Measurements from ENCODE around the gene RGS7. TPM values are rescaled to one million over a fixed set of nuclear protein-coding genes. Genes with fewer than 3 reads are reported as not detected.

The RGS7 gene
- total RNA-seq, 6 experiments from 2014 or later, result not detected

DNA sequence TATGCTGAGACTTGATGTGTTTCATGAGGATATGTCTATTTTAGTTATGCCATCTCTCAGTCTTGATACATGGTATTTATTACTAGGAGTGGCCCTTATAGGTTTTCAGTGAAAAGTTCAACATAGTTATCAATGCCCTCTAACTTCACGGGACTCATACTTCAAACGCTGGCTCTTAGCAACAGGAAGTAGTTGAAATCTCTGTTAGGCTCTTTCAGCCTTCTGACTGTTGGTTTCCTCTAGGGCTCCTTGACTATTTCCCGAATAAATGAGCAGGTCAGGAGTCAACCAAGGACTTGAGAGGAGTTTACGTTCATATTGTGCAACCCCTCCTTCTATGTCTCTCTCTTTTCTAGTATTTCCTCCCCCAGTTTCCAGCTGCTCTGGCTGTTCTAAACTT, 141.8 kb downstream of the RGS7 start:
- TF ChIP-seq, protein P1, sequence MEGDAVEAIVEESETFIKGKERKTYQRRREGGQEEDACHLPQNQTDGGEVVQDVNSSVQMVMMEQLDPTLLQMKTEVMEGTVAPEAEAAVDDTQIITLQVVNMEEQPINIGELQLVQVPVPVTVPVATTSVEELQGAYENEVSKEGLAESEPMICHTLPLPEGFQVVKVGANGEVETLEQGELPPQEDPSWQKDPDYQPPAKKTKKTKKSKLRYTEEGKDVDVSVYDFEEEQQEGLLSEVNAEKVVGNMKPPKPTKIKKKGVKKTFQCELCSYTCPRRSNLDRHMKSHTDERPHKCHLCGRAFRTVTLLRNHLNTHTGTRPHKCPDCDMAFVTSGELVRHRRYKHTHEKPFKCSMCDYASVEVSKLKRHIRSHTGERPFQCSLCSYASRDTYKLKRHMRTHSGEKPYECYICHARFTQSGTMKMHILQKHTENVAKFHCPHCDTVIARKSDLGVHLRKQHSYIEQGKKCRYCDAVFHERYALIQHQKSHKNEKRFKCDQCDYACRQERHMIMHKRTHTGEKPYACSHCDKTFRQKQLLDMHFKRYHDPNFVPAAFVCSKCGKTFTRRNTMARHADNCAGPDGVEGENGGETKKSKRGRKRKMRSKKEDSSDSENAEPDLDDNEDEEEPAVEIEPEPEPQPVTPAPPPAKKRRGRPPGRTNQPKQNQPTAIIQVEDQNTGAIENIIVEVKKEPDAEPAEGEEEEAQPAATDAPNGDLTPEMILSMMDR (IDR thresholded peaks at IDR 0.05), result no peak
- no peak for TF ChIP-seq POLR2A (IDR thresholded peaks at IDR 0.05)
- H3K9me3 ChIP-seq, result no peaks in the 10 kb centered on the region
- no peaks in the 10 kb centered on the region for H3K4me1 ChIP-seq
- no peak overlapping the region for H3K27ac ChIP-seq
- 28% methylated on average over 4 of the region's 4 CpGs for WGBS (ENCODE audit: insufficient coverage, low coverage, low lambda C conversion rate, missing lambda C conversion rate)
- no peak overlapping the region for H3K4me3 ChIP-seq
- intact Hi-C loops (cut with DNase I), result no loop called here
- H3K27me3 ChIP-seq, result no peaks in the 10 kb centered on the region
- no peak for DNase-seq
- ATAC-seq, result no peak
- no peaks in the 10 kb centered on the region for H3K36me3 ChIP-seq

DNA sequence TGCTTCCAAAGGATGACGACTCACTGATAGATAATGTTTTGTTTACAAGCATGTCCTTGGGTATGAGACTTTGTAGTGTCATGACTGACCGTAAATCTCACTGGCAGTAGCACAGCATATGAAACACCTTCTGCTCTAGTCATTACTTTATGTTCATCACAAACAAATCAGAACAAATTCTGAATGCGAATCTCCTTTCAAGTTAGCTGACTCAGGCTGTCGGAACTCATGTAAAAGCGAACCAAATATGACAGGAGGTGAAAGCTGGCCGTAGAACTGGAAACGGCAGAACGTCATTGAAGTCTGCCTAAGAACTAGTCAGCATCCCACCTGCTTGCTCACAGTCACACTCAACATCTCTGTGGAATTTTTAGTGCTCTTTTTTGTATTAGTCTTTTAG, 143.9 kb downstream of the RGS7 start:
- Histone ChIP-seq H3K9me3 (no peaks in the 10 kb centered on the region), H3K4me3 (no peak overlapping the region), H3K27me3 (no peaks in the 10 kb centered on the region), H3K36me3 (no peaks in the 10 kb centered on the region), H3K4me1 (no peaks in the 10 kb centered on the region), H3K27ac (no peak overlapping the region)
- intact Hi-C loops (cut with DNase I), result no loop called here
- DNase-seq (no peak), ATAC-seq (no peak)
- TF ChIP-seq POLR2A (IDR thresholded peaks at IDR 0.05), result no peak
- TF ChIP-seq, protein P1 (IDR thresholded peaks at IDR 0.05), result no peak
- 20% methylated on average over 3 of the region's 8 CpGs for WGBS (ENCODE audit: insufficient coverage, low coverage, low lambda C conversion rate, missing lambda C conversion rate)

DNA sequence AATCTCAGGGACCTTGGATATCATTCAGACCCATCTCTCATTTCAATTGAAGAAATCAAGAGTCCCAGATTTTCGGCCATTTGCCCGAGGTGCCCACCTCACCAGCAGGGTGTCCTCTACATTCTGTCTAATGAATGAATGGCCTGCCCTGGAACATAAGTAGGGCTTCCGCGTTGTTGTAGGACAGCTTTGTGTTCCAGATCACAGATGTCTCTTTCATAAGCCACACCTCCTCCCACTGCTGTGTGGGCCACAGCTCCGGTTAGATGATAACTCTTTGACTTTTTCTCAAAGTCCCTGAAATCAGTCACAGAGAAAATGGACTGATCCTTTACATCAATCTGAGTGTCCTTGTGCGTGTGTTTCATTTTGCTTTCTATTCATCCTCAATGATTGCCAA, 144.4 kb downstream of the RGS7 start:
- intact Hi-C loops (cut with DNase I), result no loop called here
- no peaks in the 10 kb centered on the region for H3K27me3 ChIP-seq
- ATAC-seq (no peak), DNase-seq (no peak)
- no peaks in the 10 kb centered on the region for H3K4me1 ChIP-seq
- H3K27ac ChIP-seq, result no peak overlapping the region
- no peak for TF ChIP-seq POLR2A (IDR thresholded peaks at IDR 0.05)
- TF ChIP-seq, protein P1 (IDR thresholded peaks at IDR 0.05), result no peak
- no peaks in the 10 kb centered on the region for H3K9me3 ChIP-seq
- WGBS (ENCODE audit: insufficient coverage, low coverage, low lambda C conversion rate, missing lambda C conversion rate), result 72% methylated on average over 5 of the region's 6 CpGs
- H3K4me3 ChIP-seq, result no peak overlapping the region
- no peaks in the 10 kb centered on the region for H3K36me3 ChIP-seq

DNA sequence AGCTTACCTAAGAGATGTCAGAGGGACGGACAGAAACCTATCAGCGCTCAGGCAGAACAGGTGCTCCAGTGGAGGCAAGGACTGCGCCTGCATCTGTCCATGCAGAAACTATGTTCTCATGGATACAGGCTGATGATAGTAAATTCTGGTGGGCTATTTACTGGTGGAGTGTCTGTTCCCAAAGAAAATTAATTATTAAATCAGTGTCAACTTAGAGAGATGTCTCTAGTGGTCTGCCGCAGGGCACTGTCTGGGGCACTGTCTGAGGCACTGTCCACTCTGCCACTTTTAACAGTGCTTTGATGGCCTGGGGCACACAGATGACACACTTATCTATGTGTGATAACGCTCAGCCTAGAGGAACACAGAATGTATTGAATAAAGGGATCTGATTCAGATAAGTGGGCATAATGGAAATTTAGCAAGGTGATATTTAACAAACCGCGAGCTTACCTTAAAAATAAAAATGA, 148.1 kb downstream of the RGS7 start:
- H3K27ac ChIP-seq, result no peak overlapping the region
- TF ChIP-seq, protein P1 (IDR thresholded peaks at IDR 0.05), result no peak
- TF ChIP-seq POLR2A (IDR thresholded peaks at IDR 0.05), result no peak
- DNase-seq (no peak), ATAC-seq (no peak)
- no peak overlapping the region for H3K4me3 ChIP-seq
- intact Hi-C loops (cut with DNase I), result no loop called here
- no peaks in the 10 kb centered on the region for H3K9me3 ChIP-seq
- no peaks in the 10 kb centered on the region for H3K4me1 ChIP-seq
- H3K27me3 ChIP-seq, result no peaks in the 10 kb centered on the region
- 80% methylated on average over 7 of the region's 7 CpGs for WGBS (ENCODE audit: insufficient coverage, low coverage, low lambda C conversion rate, missing lambda C conversion rate)
- H3K36me3 ChIP-seq, result no peaks in the 10 kb centered on the region

DNA sequence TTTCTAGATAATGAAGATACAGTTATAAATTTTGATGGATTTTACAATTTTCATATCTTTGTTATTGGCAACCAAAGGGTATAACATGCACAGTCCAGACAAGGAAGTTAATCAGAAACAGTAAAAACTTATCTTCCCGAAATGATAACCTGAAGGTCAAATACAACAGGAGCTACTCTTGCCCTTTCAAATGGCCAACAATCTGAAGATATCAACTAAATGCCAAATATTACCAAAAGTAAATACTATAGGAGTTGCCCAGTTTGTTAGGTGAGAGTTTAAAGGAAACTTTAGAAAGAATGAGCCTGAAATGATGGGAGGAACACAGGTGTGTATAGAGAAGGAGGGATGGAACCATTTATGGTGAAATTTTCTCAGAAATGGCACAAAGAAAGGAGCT, 153.2 kb downstream of the RGS7 start:
- WGBS (ENCODE audit: insufficient coverage, low coverage, low lambda C conversion rate, missing lambda C conversion rate), result 43% methylated on average over 1 of the region's 1 CpG
- ATAC-seq, result no peak

More for the DNA sequence above, 153.2 kb downstream of the RGS7 start:
- Histone ChIP-seq H3K27me3 (no peaks in the 10 kb centered on the region), H3K4me3 (no peak overlapping the region), H3K4me1 (no peaks in the 10 kb centered on the region), H3K36me3 (no peaks in the 10 kb centered on the region), H3K9me3 (no peaks in the 10 kb centered on the region), H3K27ac (no peak overlapping the region)
- DNase-seq, result no peak
- no peak for TF ChIP-seq POLR2A (IDR thresholded peaks at IDR 0.05)
- TF ChIP-seq, protein P1 (IDR thresholded peaks at IDR 0.05), result no peak
- intact Hi-C loops (cut with DNase I), result no loop called here

Data from right lobe of liver (tissue), 6 donors.